Fibroblast of lung (primary cell): Measurements from ENCODE around the gene TPX2.

Experiments
- CTCF ChIP-seq, 2 donors: IDR thresholded peaks in 1 of 2; conservative IDR thresholded peaks in 1 of 2; 1 replicate in 1 of 2; 2 replicates in 1 of 2; pipeline ENCODE4 v1.5.1; 2011 to 2012; ENCODE audit warnings: low read length in 2 of 2, control low read depth in 1 of 2, inconsistent platforms in 1 of 2, low read depth in 1 of 2, mild to moderate bottlenecking in 1 of 2
- EZH2 ChIP-seq: IDR thresholded peaks from 2 replicates; pipeline ENCODE4 v1.5.1; 2012; ENCODE audit warnings: low read length, control low read depth, mild to moderate bottlenecking; ENCODE audit errors: missing control alignments

- TF ChIP-seq CTCF (conservative IDR thresholded peaks at IDR 0.05 in 1 of 2, IDR thresholded peaks at IDR 0.05 in 1 of 2; ENCODE audit: low read depth in 1 of 2, low read length in 2 of 2) (no peak), EZH2 (no peak)
These were observed 82.3 kb downstream of the TPX2 start for GRCh38 chr20:31821427-31821826.
